IPS DF 19.7 (cell line): ENCODE results near the gene CCDC71.

Source experiments
- DNase-seq: peaks from one replicate; pipeline ENCODE4 v3.0.0-alpha.2; 2013; ENCODE audit warnings: low read depth, low spot score

CCDC71 gene

DNA sequence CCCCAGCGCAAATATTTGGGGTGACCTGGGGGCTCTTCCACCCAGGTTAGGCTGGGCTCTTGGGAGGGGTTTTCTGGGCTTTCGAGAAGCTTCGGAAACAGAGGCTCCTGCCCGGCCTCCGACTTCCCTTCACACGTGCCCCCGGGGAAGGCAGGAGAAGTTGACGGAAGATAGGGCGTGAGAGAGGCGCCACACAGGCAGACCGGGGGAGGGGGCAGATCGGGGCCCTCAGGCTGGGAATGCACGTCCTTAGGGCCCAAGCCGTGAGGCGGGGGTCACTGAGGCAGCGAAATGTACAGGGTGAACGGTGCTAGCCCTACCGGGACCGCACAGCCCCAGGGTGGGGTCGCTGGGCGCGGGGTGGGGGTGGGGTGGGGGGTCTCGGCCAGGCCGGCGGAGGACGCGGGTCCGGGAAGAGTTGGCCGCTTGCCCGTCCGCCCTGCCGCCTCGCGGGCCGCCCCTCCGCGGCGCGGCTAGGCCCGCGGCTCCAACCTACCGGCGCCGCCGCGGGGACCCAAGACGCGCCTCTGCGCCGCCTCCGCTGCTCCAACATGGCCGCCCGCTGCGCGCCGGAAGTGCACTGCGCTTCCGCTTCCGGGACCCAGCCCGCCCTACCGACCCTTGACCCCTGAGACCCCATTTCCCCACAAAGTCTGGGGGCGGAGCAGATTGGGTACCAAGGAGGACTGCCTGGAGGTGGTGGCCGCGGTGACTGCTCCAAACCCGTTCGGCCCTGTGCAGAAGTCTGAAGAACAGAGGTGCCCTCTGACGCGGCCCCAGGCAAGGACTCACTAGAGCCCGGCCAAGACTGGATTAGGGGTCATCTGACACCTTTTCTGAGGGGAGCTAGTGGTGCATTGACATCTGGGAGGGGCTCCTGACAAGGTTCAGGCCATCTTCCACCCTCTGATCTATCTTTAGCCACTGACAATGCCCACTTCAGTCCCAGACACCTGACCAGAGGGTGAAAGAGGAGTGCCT is at the start of gene CCDC71:
Gene CCDC71, minus strand, starts transcription at position 561 of the 981 bp plus-strand sequence. CDS start 2,123 bp downstream, outside the sequence.
- no peak for DNase-seq

DNA sequence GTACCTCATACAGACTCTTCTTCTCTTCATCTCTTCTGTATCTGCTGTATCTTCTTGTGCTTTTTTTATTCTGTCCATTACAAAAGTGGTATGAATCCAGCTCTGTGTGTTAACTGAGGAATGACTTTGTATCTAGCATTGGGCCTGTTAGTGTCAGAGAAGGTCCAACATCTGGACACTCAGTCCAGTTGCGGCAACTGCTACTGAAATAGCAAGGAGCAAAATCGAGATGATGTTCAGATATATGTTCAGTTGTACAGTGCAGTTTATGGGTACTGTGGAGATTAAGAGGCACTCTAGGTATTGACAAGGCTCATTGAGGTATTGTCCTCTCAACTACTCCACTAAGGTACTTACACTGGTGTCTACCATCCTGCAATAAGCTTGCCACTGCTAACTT is 47.9 kb upstream of the CCDC71 start:
- DNase-seq, result no peak

DNA sequence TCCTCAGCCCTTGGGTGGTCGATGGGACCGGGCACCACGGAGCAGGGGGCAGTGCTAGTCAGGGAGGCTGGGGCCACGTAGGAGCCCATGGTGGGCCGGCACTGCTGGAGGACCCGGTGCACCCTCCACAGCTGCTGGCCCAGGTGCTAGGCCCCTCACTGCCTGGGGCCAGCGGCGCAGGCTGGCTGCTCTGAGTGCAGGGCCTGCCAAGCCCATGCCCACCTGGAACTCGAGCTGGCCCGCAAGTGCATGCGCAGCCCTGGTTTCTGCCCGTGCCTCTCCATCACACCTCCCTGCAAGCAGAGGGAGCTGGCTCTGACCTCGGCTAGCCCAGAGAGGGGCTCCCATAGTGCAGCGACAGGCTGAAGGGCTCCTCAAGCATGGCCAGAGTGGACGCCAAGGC is 47.4 kb upstream of the CCDC71 start:
- DNase-seq, result no peak

DNA sequence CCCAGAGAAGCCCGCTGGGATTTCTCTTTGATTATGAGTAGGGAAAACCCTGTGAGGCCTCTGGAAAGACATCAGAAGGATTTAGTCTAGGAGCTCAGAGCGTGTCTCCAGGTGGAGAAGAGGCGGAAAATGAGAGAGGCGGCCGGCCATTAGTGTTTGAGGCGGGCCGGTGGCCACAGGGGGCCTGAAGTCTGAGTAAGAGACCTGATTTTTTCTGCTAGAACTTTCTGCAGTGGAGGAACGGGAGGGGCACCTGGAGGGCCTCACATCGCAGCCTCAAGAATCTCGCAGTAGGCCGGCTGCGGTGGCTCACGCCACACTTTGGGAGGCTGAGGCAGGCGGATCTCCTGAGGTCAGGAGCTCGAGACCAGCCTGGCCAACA is 33.8 kb upstream of the CCDC71 start:
- DNase-seq, result no peak

DNA sequence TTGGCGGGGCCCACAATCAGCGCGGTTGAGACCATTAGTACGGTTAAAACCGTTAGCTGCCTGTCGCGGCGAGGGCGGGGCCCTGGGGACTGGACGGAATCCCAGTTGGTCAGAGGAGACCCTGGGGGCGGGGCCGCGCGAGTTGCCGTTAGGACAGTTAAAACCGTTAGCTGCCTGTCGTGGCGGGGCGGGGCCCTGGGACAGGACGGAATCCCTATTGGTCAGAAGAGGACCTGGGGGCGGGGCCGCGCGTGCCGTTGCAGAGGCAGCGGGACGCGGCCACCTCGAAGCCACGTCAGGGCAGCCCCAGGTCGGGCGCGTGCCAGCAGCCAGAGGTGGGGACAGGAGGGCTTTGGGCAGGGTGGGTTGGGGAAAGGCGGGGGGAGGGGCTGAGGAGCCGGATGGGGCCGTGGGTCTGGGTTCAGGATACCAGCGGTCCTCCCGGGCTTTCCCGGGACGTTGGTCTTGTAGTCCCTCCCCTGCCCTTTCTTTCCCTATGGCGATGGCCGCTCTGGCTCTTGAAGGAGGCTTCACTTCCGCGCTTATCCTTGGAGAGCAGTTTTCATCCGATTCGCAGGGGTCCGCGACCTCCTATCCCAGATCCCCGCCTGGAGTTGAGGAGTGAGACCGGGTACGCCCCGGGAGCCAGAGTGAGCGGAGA is 33.2 kb upstream of the CCDC71 start:
- DNase-seq, result no peak

DNA sequence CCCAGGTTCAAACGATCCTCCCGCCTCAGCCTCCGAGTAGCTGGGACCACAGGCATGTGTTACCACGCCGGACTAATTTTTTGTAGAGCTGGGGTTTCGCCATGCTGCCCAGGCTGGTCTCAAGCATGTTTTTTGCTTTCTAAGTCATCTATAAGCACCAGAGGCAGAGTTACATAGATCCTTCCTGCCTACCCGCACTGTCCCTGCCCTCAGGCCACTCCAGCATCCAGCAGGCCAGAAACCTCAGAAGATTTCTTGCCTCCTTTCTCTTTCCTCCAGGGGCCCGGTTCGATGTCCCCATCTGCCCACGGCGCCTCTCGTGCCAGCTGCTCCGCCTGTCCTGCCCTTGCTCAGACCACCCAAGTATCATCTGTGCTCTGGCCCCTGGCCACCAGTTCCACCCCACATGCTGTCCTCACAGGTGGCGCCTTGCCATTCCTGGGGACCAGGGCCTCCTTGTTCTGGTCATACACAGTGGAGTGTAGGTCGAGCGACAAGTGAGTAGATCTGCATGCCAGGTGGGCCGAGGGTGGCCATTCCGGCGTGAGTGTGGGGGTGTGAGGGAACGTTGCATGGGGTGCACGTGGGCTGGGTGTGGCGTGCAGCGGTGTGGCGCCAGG is 32.6 kb upstream of the CCDC71 start:
- DNase-seq, result no peak

DNA sequence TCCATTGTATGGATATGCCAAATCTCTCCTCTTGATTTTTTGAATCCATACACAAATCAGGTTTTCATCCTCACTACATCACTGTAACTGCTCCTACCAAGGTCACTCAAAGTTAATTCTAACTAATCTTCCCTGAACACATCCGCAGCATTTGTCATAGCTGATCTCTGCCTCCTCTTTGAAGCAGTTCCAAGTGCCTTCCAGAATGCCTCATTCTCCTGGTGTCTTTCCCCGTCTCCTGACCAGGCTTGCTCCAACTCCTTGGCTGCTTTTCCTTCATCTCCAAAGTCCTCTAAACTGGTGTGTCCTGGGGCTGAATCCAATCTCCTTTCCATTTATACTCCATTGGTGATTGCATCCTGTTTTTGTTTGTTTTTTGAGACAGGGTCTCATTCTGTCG is 32.0 kb upstream of the CCDC71 start:
- no peak for DNase-seq

DNA sequence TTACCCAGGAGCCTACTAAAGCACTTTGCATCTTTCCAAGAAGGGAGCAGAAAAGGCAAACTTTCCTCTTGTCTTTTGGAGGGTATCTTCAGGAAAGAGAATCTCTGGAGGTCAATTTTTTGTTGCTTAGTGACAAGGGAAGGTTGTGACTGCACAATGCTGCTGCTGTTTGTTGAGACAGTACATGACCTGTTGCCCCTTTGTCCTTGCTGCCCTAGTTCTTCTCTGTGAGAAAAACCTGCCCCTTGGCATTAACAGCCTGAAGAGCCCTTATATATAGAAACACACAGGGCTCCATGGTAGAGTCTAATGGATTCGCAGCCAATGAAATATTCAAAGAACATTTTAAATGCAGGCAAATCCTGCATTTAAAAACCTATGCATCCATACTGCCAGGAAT is 25.6 kb upstream of the CCDC71 start:
- DNase-seq, result no peak

DNA sequence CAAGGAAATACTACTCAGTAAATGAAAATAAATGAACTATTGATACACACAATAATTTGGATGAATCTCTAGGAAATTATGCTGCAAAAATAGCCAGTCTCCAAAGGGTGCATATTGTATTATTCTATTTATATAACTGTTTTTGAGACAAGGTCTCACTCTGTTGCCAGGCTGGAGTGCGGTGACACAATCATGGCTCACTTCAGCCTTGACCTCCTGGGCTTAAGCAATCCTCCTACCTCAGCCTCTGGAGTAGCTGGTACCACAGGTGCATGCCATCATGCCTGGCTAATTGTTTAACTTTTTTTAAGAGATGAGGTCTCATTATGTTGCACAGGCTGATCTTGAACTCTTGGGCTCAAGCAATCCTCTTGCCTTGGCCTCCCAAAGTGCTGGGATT is 17.7 kb upstream of the CCDC71 start:
- DNase-seq, result no peak

DNA sequence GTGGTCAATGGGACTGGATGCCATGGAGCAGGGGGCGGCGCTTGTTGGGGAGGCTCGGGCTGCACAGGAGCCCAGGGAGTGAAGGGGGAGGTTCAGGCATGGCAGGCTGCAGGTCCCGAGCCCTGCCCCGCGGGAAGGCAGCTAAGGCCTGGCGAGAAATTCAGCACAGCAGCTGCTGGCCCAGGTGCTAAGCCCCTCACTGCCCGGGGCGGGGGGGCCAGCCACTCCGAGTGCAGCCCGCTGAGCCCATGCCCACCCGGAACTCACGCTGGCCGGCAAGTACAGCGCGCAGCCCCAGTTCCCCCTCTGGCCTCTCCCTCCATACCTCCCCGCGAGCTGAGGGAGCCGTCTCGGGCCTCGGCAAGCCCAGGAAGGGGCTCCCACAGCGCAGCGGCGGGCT is 16.6 kb upstream of the CCDC71 start:
- DNase-seq, result no peak

DNA sequence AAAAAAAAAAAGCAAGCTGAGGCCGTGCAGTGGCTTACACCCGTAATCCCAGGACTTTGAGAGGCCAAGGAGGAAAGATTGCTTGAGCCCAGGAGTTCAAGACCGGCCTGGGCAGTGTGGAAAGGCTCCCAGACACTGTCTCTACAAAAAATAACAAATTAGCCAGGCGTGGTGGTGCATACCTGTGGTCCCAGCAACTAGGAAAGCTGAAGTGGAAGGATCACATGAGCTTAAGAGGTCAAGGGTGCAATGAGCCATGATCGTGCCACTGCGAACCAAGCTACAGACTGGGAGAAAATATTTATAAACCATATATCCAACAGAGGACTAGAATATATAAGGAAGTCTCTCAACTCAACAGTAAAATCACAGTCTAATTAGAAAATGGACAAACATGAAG is 15.2 kb upstream of the CCDC71 start:
- DNase-seq, result no peak

DNA sequence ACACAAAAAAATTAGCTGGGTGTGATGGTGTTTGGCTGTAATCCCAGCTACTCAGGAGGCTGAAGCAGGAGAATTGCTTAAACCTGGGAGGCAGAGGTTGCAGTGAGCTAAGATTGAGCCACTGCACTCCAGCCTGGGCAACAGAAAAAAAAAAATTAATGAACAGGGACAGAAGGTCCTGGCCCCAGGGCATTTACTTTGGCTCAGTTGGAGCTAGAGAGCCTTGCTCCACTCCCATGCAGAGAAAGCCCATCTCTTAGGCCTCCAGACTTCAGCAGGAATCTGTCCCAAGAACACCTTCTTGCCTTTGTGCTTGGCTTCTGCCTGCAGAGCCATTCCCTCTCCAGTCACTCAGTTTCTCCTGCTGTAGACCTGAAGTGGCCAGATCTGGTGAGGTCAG is 14.0 kb upstream of the CCDC71 start:
- no peak for DNase-seq

DNA sequence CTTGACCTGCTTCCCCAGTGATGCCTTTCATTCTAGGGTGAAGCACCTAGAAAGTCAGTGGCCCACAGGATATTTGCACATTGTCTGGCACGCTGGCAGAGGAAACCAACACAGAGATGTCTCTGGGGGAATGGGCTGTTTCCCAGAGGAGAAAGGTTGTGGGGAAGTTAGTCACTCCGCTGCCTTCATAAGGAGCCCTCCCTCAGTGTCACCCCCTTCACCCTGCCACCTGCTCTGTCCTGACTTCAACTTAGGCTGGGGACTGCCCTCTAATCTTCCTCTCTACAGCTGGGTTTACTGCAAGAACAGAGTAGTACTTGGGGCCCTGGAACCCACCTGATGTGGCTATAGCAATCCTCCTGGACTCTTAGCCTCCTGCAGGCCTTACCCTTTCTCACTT is 10.9 kb upstream of the CCDC71 start:
- DNase-seq, result no peak

DNA sequence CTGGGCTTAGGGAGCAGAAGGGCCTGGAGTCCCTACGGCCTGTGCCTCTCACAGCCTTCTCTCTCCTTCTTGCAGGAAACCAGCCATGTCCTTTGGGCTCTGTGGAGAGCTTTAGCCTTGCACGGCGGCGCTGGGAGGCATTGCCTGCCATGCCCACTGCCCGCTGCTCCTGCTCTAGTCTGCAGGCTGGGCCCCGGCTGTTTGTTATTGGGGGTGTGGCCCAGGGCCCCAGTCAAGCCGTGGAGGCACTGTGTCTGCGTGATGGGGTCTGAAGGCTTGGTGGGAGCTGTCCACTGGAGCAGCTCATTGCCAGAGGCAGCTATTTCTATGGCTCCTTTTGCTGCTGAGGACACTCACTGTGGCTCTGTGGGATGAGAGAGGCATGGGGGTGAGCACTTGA is 9.4 kb upstream of the CCDC71 start:
- DNase-seq, result no peak

DNA sequence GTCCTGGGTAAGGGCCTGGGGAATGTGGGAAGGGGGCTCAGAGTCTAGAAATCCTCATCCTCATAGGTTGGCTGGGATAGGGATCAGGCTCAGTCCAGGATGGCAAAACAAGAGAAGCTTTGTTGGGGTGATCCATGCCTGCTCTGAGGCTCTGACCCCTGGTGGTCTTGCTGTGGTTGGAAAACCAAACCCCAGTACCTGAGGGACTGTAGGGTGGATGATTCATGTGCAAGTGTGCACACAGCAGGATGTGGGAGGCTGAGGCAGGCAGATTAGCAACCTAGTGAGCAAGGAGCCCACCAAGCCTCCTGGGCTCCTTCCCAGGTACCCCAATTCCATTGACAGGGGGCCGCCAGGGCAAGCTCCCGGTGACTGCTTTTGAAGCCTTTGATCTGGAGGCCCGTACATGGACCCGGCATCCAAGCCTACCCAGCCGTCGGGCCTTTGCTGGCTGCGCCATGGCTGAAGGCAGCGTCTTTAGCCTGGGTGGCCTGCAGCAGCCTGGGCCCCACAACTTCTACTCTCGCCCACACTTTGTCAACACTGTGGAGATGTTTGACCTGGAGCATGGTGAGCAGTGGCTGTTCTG is 8.4 kb upstream of the CCDC71 start:
- no peak for DNase-seq

DNA sequence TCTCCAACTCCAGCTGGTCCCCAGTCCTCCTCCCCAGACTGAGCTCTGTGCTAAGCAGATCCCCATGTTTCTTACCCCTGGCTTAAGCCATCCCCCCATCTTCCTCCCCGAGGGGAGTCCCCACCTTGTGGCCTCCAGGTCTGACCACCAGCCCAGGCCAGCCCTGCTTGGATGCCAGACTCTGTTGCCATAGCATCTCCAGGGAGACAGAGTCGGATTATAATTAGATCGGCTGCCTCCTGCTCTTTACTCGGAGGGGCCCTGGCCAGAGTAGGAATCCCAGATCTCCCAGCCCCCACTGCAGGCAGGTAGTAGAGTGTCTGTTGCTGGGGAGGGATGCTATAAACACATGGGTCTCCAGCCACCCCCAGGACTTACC is 7.7 kb upstream of the CCDC71 start:
- no peak for DNase-seq

DNA sequence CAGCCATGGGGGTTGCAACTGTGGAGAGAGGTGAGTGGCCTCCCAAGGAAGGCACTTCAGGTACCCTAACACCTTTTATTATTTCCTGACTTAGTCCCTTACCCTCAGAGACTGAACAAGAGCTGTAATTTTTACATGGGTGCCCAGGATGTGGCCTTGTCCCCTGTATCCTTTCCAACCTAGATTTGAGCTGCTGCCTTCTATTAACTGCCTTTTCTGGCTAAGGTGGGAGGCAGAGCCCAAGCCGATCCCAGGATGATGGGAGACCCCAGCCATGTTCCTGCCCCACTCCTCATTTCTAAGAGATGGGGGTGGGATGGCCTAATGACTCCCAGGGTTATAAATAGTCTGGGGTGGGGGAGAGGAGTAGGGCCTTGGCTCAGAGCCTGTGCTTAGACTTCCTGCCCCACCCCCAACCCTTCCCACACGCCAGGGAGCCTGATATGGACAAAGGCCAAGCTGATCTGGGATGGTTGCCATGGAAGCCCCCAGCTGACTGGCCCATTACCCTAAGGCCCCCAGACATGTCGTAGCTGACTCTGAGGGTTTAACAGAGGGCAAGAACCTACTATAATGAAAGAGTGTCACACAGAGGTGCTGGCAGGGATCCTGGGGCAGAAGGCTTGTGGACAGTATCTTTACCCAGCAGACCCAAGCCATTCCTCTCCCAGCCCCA is 7.1 kb upstream of the CCDC71 start:
- no peak for DNase-seq

DNA sequence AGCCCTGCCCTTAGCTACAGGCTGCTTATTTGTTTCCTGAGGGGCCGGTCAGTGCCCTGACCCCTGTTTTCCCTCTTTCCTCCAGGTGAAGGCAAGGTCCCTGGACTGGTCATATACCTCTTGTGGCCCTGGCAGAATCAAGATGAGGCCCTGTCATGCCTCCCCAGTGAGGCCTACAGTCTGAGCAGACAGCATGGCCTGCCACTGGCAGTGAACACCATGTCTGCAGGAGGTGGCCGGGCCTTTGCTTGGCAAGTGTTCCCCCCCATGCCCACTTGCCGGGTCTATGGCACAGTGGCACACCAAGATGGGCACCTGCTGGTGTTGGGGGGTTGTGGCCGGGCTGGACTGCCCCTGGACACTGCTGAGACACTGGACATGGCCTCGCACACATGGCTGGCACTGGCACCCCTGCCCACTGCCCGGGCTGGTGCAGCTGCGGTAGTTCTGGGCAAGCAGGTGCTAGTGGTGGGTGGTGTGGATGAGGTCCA is 6.5 kb upstream of the CCDC71 start:
- DNase-seq, result no peak

DNA sequence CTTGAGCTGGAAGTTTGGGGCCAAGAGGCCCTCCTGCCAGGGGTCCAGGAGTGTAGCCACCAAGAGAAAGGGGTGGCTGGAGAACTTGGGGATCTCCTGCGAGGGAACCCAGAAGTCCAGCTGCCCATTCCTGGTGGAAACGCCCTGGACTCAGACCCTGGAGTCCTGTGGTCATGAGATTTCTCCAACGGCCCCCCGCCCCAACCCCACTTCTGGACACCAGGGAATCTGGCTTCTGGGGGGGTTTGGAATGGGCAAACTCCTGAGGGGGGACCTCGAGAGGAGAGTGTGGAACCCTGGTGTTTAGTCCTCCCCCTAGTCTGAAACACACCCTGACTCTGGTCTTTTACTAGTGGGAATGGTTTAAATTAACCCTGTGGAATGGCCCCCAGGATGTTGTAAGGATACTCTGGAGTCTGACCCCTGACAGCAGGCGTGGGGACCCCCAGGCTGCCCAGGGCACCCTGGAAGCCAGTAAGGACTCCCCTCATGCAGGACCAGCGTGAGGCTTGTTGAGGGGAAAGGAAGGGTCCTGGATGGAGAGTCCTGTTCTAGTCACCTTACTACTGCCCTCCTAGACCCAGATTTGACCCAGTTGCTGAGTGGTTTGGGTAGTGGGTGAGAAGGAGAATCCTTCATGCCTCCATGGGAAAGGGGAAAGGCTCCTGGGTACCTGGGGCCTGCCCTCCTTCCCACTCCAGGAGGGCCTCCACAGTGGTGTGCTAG is 5.8 kb upstream of the CCDC71 start:
- DNase-seq, result no peak

DNA sequence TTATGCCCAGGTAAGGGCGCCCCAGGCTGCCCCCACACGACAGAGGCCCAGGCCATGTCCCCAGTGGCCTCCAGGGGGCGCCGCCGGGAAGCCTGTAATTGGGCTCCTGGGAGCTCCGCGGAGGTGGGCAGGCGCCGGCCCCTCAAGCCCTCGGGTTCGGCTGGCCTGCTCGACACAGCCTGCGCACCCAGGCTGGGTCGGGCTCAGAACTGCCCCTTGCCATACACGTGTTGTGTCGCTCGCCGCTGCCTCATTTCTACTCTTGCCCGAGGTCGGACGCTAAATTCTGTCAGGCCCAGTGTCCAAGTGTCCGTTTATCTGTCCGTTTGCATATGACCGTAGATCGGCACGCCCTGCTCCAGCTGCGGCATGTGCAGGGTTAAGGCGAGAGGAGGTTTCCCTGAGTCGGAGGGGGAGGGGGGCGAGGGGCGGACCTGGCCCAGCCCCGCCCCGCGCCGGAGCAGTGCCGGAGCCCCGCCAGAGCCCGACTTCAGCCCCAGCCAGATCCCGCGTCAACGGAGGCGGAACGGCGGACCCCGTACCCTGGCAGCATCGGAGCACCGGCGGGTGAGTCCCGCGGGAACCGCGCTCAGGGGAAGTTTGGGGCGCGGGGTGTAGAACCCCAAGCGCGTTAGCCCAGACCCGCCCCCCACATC is 5.1 kb upstream of the CCDC71 start, which contains the start of gene KLHDC8B:
Gene KLHDC8B, plus strand, starts transcription at position 480 of the 656 bp plus-strand sequence. CDS start 1,172 bp downstream, outside the sequence.
- no peak for DNase-seq
